Keratinocyte (primary cell): ENCODE results near the gene SDHAF2. TPM values are rescaled to one million over a fixed set of nuclear protein-coding genes. Genes with fewer than 3 reads are reported as not detected.

ENCODE experiments used
- DNase-seq: peaks from one replicate; pipeline ENCODE4 v3.0.0-alpha.2; 2011; ENCODE audit warnings: low read depth, missing footprints, low spot score
- FAIRE-seq: peaks from 2 replicates; lab custom pipeline; 2011; peaks lifted over from hg19 to GRCh38; lab: Jason Lieb, UNC
- H2AFZ ChIP-seq: 2 replicates; pipeline ENCODE4 v1.6.0; 2012; ENCODE audit warnings: low read length, control low read depth, inconsistent platforms; ENCODE audit not compliant: control insufficient read depth
- H3K27ac ChIP-seq: 2 replicates; pipeline ENCODE4 v1.5.1; 2011; ENCODE audit warnings: low read length; ENCODE audit not compliant: control insufficient read depth, insufficient read depth
- H3K27me3 ChIP-seq: 3 replicates; pipeline ENCODE4 v1.6.0; 2011; ENCODE audit warnings: low read length; ENCODE audit not compliant: control insufficient read depth, insufficient read depth; ENCODE audit errors: extremely low read depth
- H3K36me3 ChIP-seq, 2 experiments: 2 replicates in 1 of 2; 3 replicates in 1 of 2; pipeline ENCODE4 v1.5.1; 2011; ENCODE audit warnings: low read length in 2 of 2, mild to moderate bottlenecking in 1 of 2; ENCODE audit not compliant: control insufficient read depth in 2 of 2, insufficient read depth in 2 of 2; ENCODE audit errors: extremely low read depth in 1 of 2
- H3K4me1 ChIP-seq: 3 replicates; pipeline ENCODE4 v1.5.1; 2011; ENCODE audit warnings: low read length; ENCODE audit not compliant: control insufficient read depth, insufficient read depth; ENCODE audit errors: extremely low read depth
- H3K4me2 ChIP-seq: 3 replicates; pipeline ENCODE4 v1.6.0; 2011; ENCODE audit warnings: low read depth, low read length; ENCODE audit not compliant: control insufficient read depth, insufficient read depth; ENCODE audit errors: extremely low read depth
- H3K4me3 ChIP-seq, 3 experiments: fragments of 200-600 bp in 1 of 3; sonication (generic) in 1 of 3; 2 replicates in 2 of 3; 3 replicates in 1 of 3; pipeline ENCODE4 v1.5.1; 2011 to 2016; ENCODE audit warnings: low read length in 3 of 3, mild to moderate bottlenecking in 3 of 3, control low read depth in 2 of 3, inconsistent platforms in 1 of 3, low read depth in 1 of 3, mixed read lengths in 1 of 3, mixed run types in 1 of 3, moderate library complexity in 1 of 3; ENCODE audit not compliant: control insufficient read depth in 2 of 3, insufficient read depth in 2 of 3; ENCODE audit errors: extremely low read depth in 1 of 3
- H3K79me2 ChIP-seq: 2 replicates; pipeline ENCODE4 v1.6.0; 2012; ENCODE audit warnings: low read length; ENCODE audit not compliant: control insufficient read depth, insufficient read depth
- H3K9ac ChIP-seq: 3 replicates; pipeline ENCODE4 v1.6.0; 2011; ENCODE audit warnings: low read length; ENCODE audit not compliant: control insufficient read depth, insufficient read depth; ENCODE audit errors: extremely low read depth
- H3K9me1 ChIP-seq: 3 replicates; pipeline ENCODE4 v1.6.0; 2011; ENCODE audit warnings: low read length; ENCODE audit not compliant: control insufficient read depth, insufficient read depth; ENCODE audit errors: extremely low read depth
- H3K9me3 ChIP-seq: 2 replicates; pipeline ENCODE4 v1.5.1; 2012; ENCODE audit warnings: low read depth, low read length; ENCODE audit not compliant: control insufficient read depth
- H4K20me1 ChIP-seq: 3 replicates; pipeline ENCODE4 v1.6.0; 2011; ENCODE audit warnings: low read length; ENCODE audit not compliant: control insufficient read depth, insufficient read depth; ENCODE audit errors: extremely low read depth
- CTCF ChIP-seq, 3 experiments: IDR thresholded peaks in 1 of 3; conservative IDR thresholded peaks in 1 of 3; optimal IDR thresholded peaks in 1 of 3; 2 replicates in 2 of 3; 3 replicates in 1 of 3; pipeline versions ENCODE3 to v1.5.1; 2011; ENCODE audit warnings: low read length in 3 of 3, mild to moderate bottlenecking in 3 of 3, moderate library complexity in 2 of 3, control low read depth in 1 of 3, inconsistent platforms in 1 of 3; ENCODE audit not compliant: insufficient read depth in 2 of 3; ENCODE audit errors: extremely low read depth in 1 of 3
- EZH2 ChIP-seq: IDR thresholded peaks from one replicate; pipeline ENCODE4 v1.6.1; 2012; ENCODE audit warnings: inconsistent platforms, mild to moderate bottlenecking, low read length, moderate library complexity
- dilution Hi-C: fragments of 300-500 bp; cut with MboI; formaldehyde crosslinking; loops from one replicate; pipeline ENCODE4 v1.7.0; 2020; ENCODE audit warnings: low sequenced_read_pairs; ENCODE audit not compliant: extremely low pct_ligation_motif_present
- polyA plus RNA-seq, 5 experiments: library from polyadenylated mRNA; depleted of rRNA in 3 of 5; stranded (reverse) in 3 of 5; stranded (forward) in 1 of 5; unstranded in 1 of 5; fragments of >200 nt; gene quantifications; 1 replicate in 1 of 5; 2 replicates in 3 of 5; 3 replicates in 1 of 5; pipeline versions ENCODE4 v1.2.1 to v1.2.3, GENCODE V29; 2011 to 2012; ENCODE audit warnings: missing spikeins in 2 of 5, low read depth in 1 of 5, low replicate concordance in 1 of 5

The SDHAF2 gene
- polyA plus RNA-seq, 1 donor (not counting 4 experiments of a cell fraction or from before 2014, with no cell fraction given), result 56.4 TPM

DNA sequence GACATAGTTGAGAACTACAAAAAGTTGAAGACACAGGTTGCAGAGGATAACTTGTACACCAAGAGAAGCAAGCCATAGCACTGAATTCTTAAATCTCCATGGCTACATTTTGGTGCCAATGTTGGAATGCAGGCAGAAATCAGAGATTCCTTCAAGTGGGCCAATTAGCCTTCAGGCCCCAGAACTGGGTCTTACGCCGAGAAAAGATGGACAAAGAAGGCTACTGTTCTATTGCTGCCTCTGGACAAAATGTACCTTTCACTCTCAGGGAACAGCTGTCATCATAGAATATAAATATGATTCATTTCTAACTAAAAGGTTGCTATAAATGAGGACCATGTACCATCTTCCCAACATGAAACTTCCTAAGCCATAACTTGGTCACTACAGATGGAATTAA, 23.9 kb upstream of the SDHAF2 start:
- H3K36me3 ChIP-seq, result peaks cover 41 to 43% of the 10 kb centered on the region in 2 experiments
- H3K4me2 ChIP-seq, result no peak overlapping the region
- no peaks in the 10 kb centered on the region for H3K4me1 ChIP-seq
- DNase-seq (no peak), FAIRE-seq (no peak)
- no peak overlapping the region for H2AFZ ChIP-seq
- no peaks in the 10 kb centered on the region for H4K20me1 ChIP-seq
- H3K4me3 ChIP-seq, result no peak overlapping the region
- no peaks in the 10 kb centered on the region for H3K9me1 ChIP-seq
- peaks cover 2% of the 10 kb centered on the region for H3K79me2 ChIP-seq
- H3K9me3 ChIP-seq, result no peaks in the 10 kb centered on the region
- no peak overlapping the region for H3K9ac ChIP-seq
- no peak overlapping the region for H3K27ac ChIP-seq
- H3K27me3 ChIP-seq, result no peaks in the 10 kb centered on the region
- TF ChIP-seq EZH2 (no peak), CTCF (optimal IDR thresholded peaks at IDR 0.05 in 1 of 3, IDR thresholded peaks at IDR 0.05 in 1 of 3, conservative IDR thresholded peaks at IDR 0.05 in 1 of 3; ENCODE audit: extremely low read depth in 1 of 3, insufficient read depth in 2 of 3, low read length in 3 of 3) (no peak)
- dilution Hi-C loops, result no loop called here

GRCh38 chr11:61406991-61407728, 22.8 kb upstream of the SDHAF2 start:
- H3K27me3 ChIP-seq, result no peaks in the 10 kb centered on the region
- H3K9me1 ChIP-seq, result no peaks in the 10 kb centered on the region
- H2AFZ ChIP-seq, result no peak overlapping the region
- no peaks in the 10 kb centered on the region for H3K4me1 ChIP-seq
- dilution Hi-C loops, result no loop called here
- H3K4me3 ChIP-seq, result no peak overlapping the region
- DNase-seq (no peak), FAIRE-seq (no peak)
- no peak overlapping the region for H3K27ac ChIP-seq
- H3K9ac ChIP-seq, result no peak overlapping the region
- H3K4me2 ChIP-seq, result no peak overlapping the region
- TF ChIP-seq CTCF (optimal IDR thresholded peaks at IDR 0.05 in 1 of 3, IDR thresholded peaks at IDR 0.05 in 1 of 3, conservative IDR thresholded peaks at IDR 0.05 in 1 of 3; ENCODE audit: extremely low read depth in 1 of 3, insufficient read depth in 2 of 3, low read length in 3 of 3), result no peak
- TF ChIP-seq EZH2, result no peak
- H3K36me3 ChIP-seq, result peaks cover 47 to 48% of the 10 kb centered on the region in 2 experiments
- H3K79me2 ChIP-seq, result peaks cover 2% of the 10 kb centered on the region
- H3K9me3 ChIP-seq, result no peaks in the 10 kb centered on the region
- no peaks in the 10 kb centered on the region for H4K20me1 ChIP-seq
